ENCODE results near the gene ADSL. TPM values are rescaled to one million over a fixed set of nuclear protein-coding genes. Genes with fewer than 3 reads are reported as not detected.
"Not testable (repeated sequence)": the region's sequence is repeated elsewhere in the genome, so short reads cannot be mapped to it uniquely, and the experiment has no call there.

Gene ADSL
- total and polyA plus RNA-seq, 10 donors: 39.1 to 77.7 (median 51.7) TPM

- intact Hi-C loops (cut with DNase I; ENCODE audit: low total_unique reads): no loop called here
- Histone ChIP-seq H3K9me3 (no peaks in the 10 kb centered on the region), H3K27me3 (replicated peaks in 1 of 7) (no peaks in the 10 kb centered on the region), H3K4me3 (no peak overlapping the region), H3K4me1 (peaks cover 0 to 83% (median 29%) of the 10 kb centered on the region in 6 donors), H3K36me3 (peaks cover 0 to 9% (median 0%) of the 10 kb centered on the region in 6 donors), H3K27ac (peak overlapping the region in 2 of 8 donors; percentile 2 to 26)
- DNase-seq: no peak
- TF ChIP-seq POLR2A (IDR thresholded peaks at IDR 0.05) (no peak), CTCF (IDR thresholded peaks at IDR 0.05 in 8 of 11, conservative IDR thresholded peaks at IDR 0.05 in 3 of 11) (no peak), POLR2AphosphoS5 (IDR thresholded peaks at IDR 0.05) (no peak)
- 94 to 100% (median 96%) methylated on average over 2 of the region's 2 CpGs for WGBS, 5 donors
These were observed 31.6 kb downstream of the ADSL start for GRCh38 chr22:40377931-40378330.

- H3K4me3 ChIP-seq; H3K27me3 ChIP-seq (replicated peaks in 1 of 7); DNase-seq; H3K36me3 ChIP-seq; H3K9me3 ChIP-seq; intact Hi-C loops (cut with DNase I; ENCODE audit: low total_unique reads): not testable (repeated sequence)
- H3K27ac ChIP-seq: peak overlapping the region in 2 of 8 donors; percentile 2 to 26
- peaks cover 0 to 85% (median 31%) of the 10 kb centered on the region in 6 donors for H3K4me1 ChIP-seq
- 79 to 87% (median 79%) methylated on average over 11 of the region's 11 CpGs for WGBS, 5 donors
These were observed 32.1 kb downstream of the ADSL start for GRCh38 chr22:40378448-40378847.

- H3K36me3 ChIP-seq: no peaks in the 10 kb centered on the region
- H3K27ac ChIP-seq: no peak overlapping the region
- TF ChIP-seq CTCF (IDR thresholded peaks at IDR 0.05 in 8 of 11, conservative IDR thresholded peaks at IDR 0.05 in 3 of 11) (no peak), POLR2AphosphoS5 (IDR thresholded peaks at IDR 0.05) (no peak), POLR2A (IDR thresholded peaks at IDR 0.05) (no peak)
- H3K27me3 ChIP-seq (replicated peaks in 1 of 7): no peaks in the 10 kb centered on the region
- intact Hi-C loops (cut with DNase I; ENCODE audit: low total_unique reads): no loop called here
- 88 to 99% (median 96%) methylated on average over 3 of the region's 3 CpGs for WGBS, 5 donors
- peaks cover 7 to 91% (median 45%) of the 10 kb centered on the region in 6 donors for H3K4me1 ChIP-seq
- DNase-seq: no peak
- no peak overlapping the region for H3K4me3 ChIP-seq
- H3K9me3 ChIP-seq: no peaks in the 10 kb centered on the region
These were observed 35.2 kb downstream of the ADSL start for GRCh38 chr22:40381461-40381860.

GRCh38 chr22:40383905-40384304, 37.6 kb downstream of the ADSL start:
- WGBS, 5 donors: 72 to 87% (median 78%) methylated on average over 3 of the region's 3 CpGs

More at GRCh38 chr22:40383905-40384304, 37.6 kb downstream of the ADSL start:
- DNase-seq: no peak
- peaks cover 7 to 91% (median 44%) of the 10 kb centered on the region in 6 donors for H3K4me1 ChIP-seq
- H3K36me3 ChIP-seq: no peaks in the 10 kb centered on the region
- TF ChIP-seq CTCF (IDR thresholded peaks at IDR 0.05 in 8 of 11, conservative IDR thresholded peaks at IDR 0.05 in 3 of 11): no peak
- TF ChIP-seq POLR2A (IDR thresholded peaks at IDR 0.05): no peak
- no peak for TF ChIP-seq POLR2AphosphoS5 (IDR thresholded peaks at IDR 0.05)
- H3K27me3 ChIP-seq (replicated peaks in 1 of 7): no peaks in the 10 kb centered on the region
- no peak overlapping the region for H3K4me3 ChIP-seq
- peak overlapping the region in 2 of 8 donors; percentile 8 to 71 for H3K27ac ChIP-seq
- intact Hi-C loops (cut with DNase I; ENCODE audit: low total_unique reads): no loop called here
- H3K9me3 ChIP-seq: no peaks in the 10 kb centered on the region

Data from spleen (tissue), 11 donors.